Stomach (tissue), 9 donors: ENCODE measurements around the gene IL6ST. TPM values are rescaled to one million over a fixed set of nuclear protein-coding genes. Genes with fewer than 3 reads are reported as not detected.

Source experiments
- DNase-seq, 2 donors: peaks; one replicate each; pipeline versions ENCODE4 v3.0.0 to v3.0.0-alpha.2; 2013 to 2019
- H3K27ac ChIP-seq, 5 donors: fragments of 200-600 bp in 4 of 5; sonication (generic) in 4 of 5; one replicate each; pipeline ENCODE4 v1.5.1; 2013 to 2019; ENCODE audit warnings: mild to moderate bottlenecking in 1 of 5, moderate library complexity in 1 of 5
- H3K27me3 ChIP-seq, 3 donors: fragments of 200-600 bp; sonication (generic); one replicate each; pipeline ENCODE4 v1.5.1; 2017 to 2019; ENCODE audit warnings: mixed run types in 1 of 3
- H3K36me3 ChIP-seq, 4 donors: fragments of 200-600 bp; sonication (generic); 1 replicate in 3 of 4; 2 replicates in 1 of 4; pipeline ENCODE4 v1.5.1; 2016 to 2019
- H3K4me1 ChIP-seq, 4 donors: fragments of 200-600 bp; sonication (generic); one replicate each; pipeline ENCODE4 v1.5.1; 2016 to 2019
- H3K4me3 ChIP-seq, 4 donors: fragments of 200-600 bp; sonication (generic) in 3 of 4; one replicate each; pipeline ENCODE4 v1.5.1; 2016 to 2019; ENCODE audit warnings: mild to moderate bottlenecking in 1 of 4
- H3K9me3 ChIP-seq, 4 donors: fragments of 200-600 bp; sonication (generic); one replicate each; pipeline ENCODE4 v1.5.1; 2016 to 2019
- CTCF ChIP-seq, 7 experiments: fragments of 450-650 bp in 4 of 7; fragments of 200-600 bp in 3 of 7; sonication (generic) in 3 of 7; IDR thresholded peaks; one replicate each; pipeline ENCODE4 v1.5.1; 2016 to 2019; ENCODE audit warnings: antibody characterized with exemption in 7 of 7, control low read depth in 2 of 7, mild to moderate bottlenecking in 1 of 7
- EP300 ChIP-seq: sonication (generic); formaldehyde crosslinking; IDR thresholded peaks from one replicate; pipeline ENCODE4 v1.6.1; 2017; ENCODE audit warnings: antibody characterized with exemption
- POLR2A ChIP-seq, 4 donors: fragments of 450-650 bp; IDR thresholded peaks; one replicate each; pipeline ENCODE4 v1.6.1; 2016; ENCODE audit warnings: antibody characterized with exemption in 4 of 4, control low read depth in 2 of 4, mild to moderate bottlenecking in 1 of 4, moderate library complexity in 1 of 4
- POLR2AphosphoS5 ChIP-seq, 3 donors: sonication (generic); formaldehyde crosslinking; IDR thresholded peaks; one replicate each; pipeline ENCODE4 v1.6.1; 2016; ENCODE audit warnings: antibody characterized with exemption in 3 of 3
- WGBS, 5 donors: extraction: QIAGEN DNeasy Blood & Tissue Kit in 3 of 5; methylation state at CpG; one replicate each; pipeline versions ENCODE4 v1.1.5 to v1.1.7; 2013 to 2018; 5-methylcytosine and 5-hydroxymethylcytosine counted together
- intact Hi-C: fragments of 100-400 bp; cut with DNase I; formaldehyde crosslinking; loops from one replicate; pipeline ENCODE4 v1.15.1; 2023; ENCODE audit warnings: low total_unique reads
- polyA plus RNA-seq, 3 donors: library from polyadenylated mRNA; stranded (reverse); fragments of 200-250 nt; gene quantifications; one replicate each; pipeline ENCODE4 v1.2.3, GENCODE V29; 2013
- total RNA-seq, 5 donors: library from RNA; depleted of rRNA; stranded (reverse); fragments of >200 nt; gene quantifications; one replicate each; pipeline versions ENCODE4 v1.1.0 to v1.2.3, GENCODE V29; 2014 to 2016
- donor health status: healthy with polysubstance abuse.
- donor health status: Bipolar disorder and iron deficiency.
- donor health status: healthy.

The IL6ST gene
- total and polyA plus RNA-seq, 8 donors: 18.5 to 466 (median 53.6) TPM

- no peaks in the 10 kb centered on the region for H3K9me3 ChIP-seq
- TF ChIP-seq CTCF (IDR thresholded peaks at IDR 0.05) (no peak), POLR2AphosphoS5 (IDR thresholded peaks at IDR 0.05) (no peak), POLR2A (IDR thresholded peaks at IDR 0.05) (no peak)
- H3K4me3 ChIP-seq: no peak overlapping the region
- H3K27ac ChIP-seq: peak overlapping the region in 2 of 5 donors; percentile 19 to 20
- intact Hi-C loops: no loop called here
- no peaks in the 10 kb centered on the region for H3K36me3 ChIP-seq
- peaks cover 0 to 14% (median 6%) of the 10 kb centered on the region in 4 donors for H3K4me1 ChIP-seq
- DNase-seq: no peak
- no peaks in the 10 kb centered on the region for H3K27me3 ChIP-seq
Observed at GRCh38 chr5:56029457-56029856, 34.7 kb upstream of the IL6ST start.

GRCh38 chr5:56028708-56029107, 33.9 kb upstream of the IL6ST start:
- WGBS, 5 donors: 94 to 100% (median 98%) methylated on average over 6 of the region's 6 CpGs
- intact Hi-C loops: no loop called here
- no peaks in the 10 kb centered on the region for H3K27me3 ChIP-seq

GRCh38 chr5:56026863-56027300, 32.1 kb upstream of the IL6ST start:
- H3K27ac ChIP-seq: no peak overlapping the region
- peak in 1 of 2 donors; percentile 10 for DNase-seq
- H3K9me3 ChIP-seq: no peaks in the 10 kb centered on the region
- H3K4me3 ChIP-seq: no peak overlapping the region
- 58 to 88% (median 80%) methylated on average over 3 of the region's 3 CpGs for WGBS, 5 donors
- H3K27me3 ChIP-seq: no peaks in the 10 kb centered on the region
- TF ChIP-seq EP300 (no peak), CTCF (IDR thresholded peaks at IDR 0.05) (no peak), POLR2A (IDR thresholded peaks at IDR 0.05) (no peak), POLR2AphosphoS5 (IDR thresholded peaks at IDR 0.05) (no peak)
- peaks cover 0 to 14% (median 11%) of the 10 kb centered on the region in 4 donors for H3K4me1 ChIP-seq
- intact Hi-C loops: no loop called here
- no peaks in the 10 kb centered on the region for H3K36me3 ChIP-seq

More at GRCh38 chr5:56028708-56029107, 33.9 kb upstream of the IL6ST start:
- Histone ChIP-seq H3K36me3 (no peaks in the 10 kb centered on the region), H3K27ac (no peak overlapping the region), H3K4me3 (no peak overlapping the region), H3K4me1 (peaks cover 0 to 14% (median 9%) of the 10 kb centered on the region in 4 donors), H3K9me3 (no peaks in the 10 kb centered on the region)
- TF ChIP-seq EP300 (no peak), POLR2A (IDR thresholded peaks at IDR 0.05) (no peak), POLR2AphosphoS5 (IDR thresholded peaks at IDR 0.05) (no peak), CTCF (IDR thresholded peaks at IDR 0.05) (no peak)
- no peak for DNase-seq

- Histone ChIP-seq H3K9me3 (no peaks in the 10 kb centered on the region), H3K4me1 (peaks cover 0 to 14% (median 11%) of the 10 kb centered on the region in 4 donors), H3K36me3 (no peaks in the 10 kb centered on the region), H3K27me3 (no peaks in the 10 kb centered on the region), H3K4me3 (no peak overlapping the region), H3K27ac (peak overlapping the region in 3 of 5 donors; percentile 5 to 44 (median 13))
- peak in 1 of 2 donors; percentile 44 for DNase-seq
- WGBS, 5 donors: 79 to 91% (median 84%) methylated on average over 4 of the region's 4 CpGs
- intact Hi-C loops: no loop called here
- no peak for TF ChIP-seq CTCF (IDR thresholded peaks at IDR 0.05)
- no peak for TF ChIP-seq POLR2AphosphoS5 (IDR thresholded peaks at IDR 0.05)
- no peak for TF ChIP-seq EP300
- no peak for TF ChIP-seq POLR2A (IDR thresholded peaks at IDR 0.05)
Observed at GRCh38 chr5:56025151-56025885, 30.6 kb upstream of the IL6ST start.
